ENCODE data around the gene SZT2. TPM values are rescaled to one million over a fixed set of nuclear protein-coding genes. Genes with fewer than 3 reads are reported as not detected.

Gene SZT2
- total RNA-seq, 2 donors from 2014 or later = 25.9 to 61.6 TPM

DNA sequence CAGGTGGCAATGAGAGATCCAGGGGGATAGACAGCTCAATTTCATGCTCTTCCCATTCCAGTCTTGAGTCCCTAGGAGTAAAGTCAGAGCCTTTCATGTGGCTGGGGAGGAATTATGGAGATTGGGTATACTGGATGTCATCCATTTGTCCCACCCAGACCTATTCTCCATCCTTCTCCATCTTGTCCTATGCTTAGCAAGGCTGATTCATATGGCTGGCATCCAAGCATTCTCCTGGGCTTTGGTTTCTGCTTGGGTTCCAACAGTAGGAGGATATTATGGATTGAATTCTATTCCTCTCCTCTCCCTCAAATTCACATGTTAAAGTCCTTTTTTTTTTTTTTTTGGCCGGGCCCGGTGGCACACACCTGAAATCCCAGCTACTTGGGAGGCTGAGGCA, 34.8 kb upstream of the SZT2 start:
- ATAC-seq (no peak), DNase-seq (no peak)
- H3K27ac ChIP-seq = no peak overlapping the region
- H3K27me3 ChIP-seq = no peaks in the 10 kb centered on the region
- no peaks in the 10 kb centered on the region for H3K36me3 ChIP-seq (replicated peaks in 1 of 2; ENCODE audit: insufficient read depth in 1 of 2, low read depth in 2 of 2)
- H3K9me3 ChIP-seq = no peaks in the 10 kb centered on the region
- no peak overlapping the region for H3K4me3 ChIP-seq
- peaks cover 16% of the 10 kb centered on the region for H3K4me1 ChIP-seq
- WGBS, 2 donors = 94% methylated on average over 2 of the region's 2 CpGs
- intact Hi-C loops (cut with DNase I) = loop anchor here (10.0 kb wide), 1 partner anchor 60 kb away; no protein-coding TSS in a partner anchor
- TF ChIP-seq POLR2A (IDR thresholded peaks at IDR 0.05) = no peak
- TF ChIP-seq, protein P1, sequence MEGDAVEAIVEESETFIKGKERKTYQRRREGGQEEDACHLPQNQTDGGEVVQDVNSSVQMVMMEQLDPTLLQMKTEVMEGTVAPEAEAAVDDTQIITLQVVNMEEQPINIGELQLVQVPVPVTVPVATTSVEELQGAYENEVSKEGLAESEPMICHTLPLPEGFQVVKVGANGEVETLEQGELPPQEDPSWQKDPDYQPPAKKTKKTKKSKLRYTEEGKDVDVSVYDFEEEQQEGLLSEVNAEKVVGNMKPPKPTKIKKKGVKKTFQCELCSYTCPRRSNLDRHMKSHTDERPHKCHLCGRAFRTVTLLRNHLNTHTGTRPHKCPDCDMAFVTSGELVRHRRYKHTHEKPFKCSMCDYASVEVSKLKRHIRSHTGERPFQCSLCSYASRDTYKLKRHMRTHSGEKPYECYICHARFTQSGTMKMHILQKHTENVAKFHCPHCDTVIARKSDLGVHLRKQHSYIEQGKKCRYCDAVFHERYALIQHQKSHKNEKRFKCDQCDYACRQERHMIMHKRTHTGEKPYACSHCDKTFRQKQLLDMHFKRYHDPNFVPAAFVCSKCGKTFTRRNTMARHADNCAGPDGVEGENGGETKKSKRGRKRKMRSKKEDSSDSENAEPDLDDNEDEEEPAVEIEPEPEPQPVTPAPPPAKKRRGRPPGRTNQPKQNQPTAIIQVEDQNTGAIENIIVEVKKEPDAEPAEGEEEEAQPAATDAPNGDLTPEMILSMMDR (IDR thresholded peaks at IDR 0.05) = no peak

- intact Hi-C loops (cut with DNase I) = loop anchor here (10.0 kb wide), 1 partner anchor 62 kb away; no protein-coding TSS in a partner anchor
- 81 to 90% methylated on average over 4 of the region's 4 CpGs for WGBS, 2 donors
- peaks cover 13% of the 10 kb centered on the region for H3K4me1 ChIP-seq
- no peak for ATAC-seq
- H3K27ac ChIP-seq = no peak overlapping the region
- H3K9me3 ChIP-seq = no peaks in the 10 kb centered on the region
- H3K36me3 ChIP-seq (replicated peaks in 1 of 2; ENCODE audit: insufficient read depth in 1 of 2, low read depth in 2 of 2) = no peaks in the 10 kb centered on the region
- no peak for DNase-seq
- no peak for TF ChIP-seq POLR2A (IDR thresholded peaks at IDR 0.05)
- TF ChIP-seq, protein P1 (IDR thresholded peaks at IDR 0.05) = no peak
- no peaks in the 10 kb centered on the region for H3K27me3 ChIP-seq
- no peak overlapping the region for H3K4me3 ChIP-seq
These were observed 32.4 kb upstream of the SZT2 start for GRCh38 chr1:43357251-43357650.

- peak; percentile 32 to 55 (median 44) for DNase-seq
- TF ChIP-seq POLR2A (IDR thresholded peaks at IDR 0.05) = peak; percentile 17 to 76 (median 59)
- TF ChIP-seq, protein P1 (IDR thresholded peaks at IDR 0.05) = peak; percentile 3 to 65 (median 49)
- 0 to 1% methylated on average over 18 to 33 of the region's 33 CpGs for WGBS, 2 donors
- Histone ChIP-seq H3K27me3 (no peaks in the 10 kb centered on the region), H3K27ac (peak overlapping the region; percentile 79 to 93 (median 86)), H3K36me3 (replicated peaks in 1 of 2; ENCODE audit: insufficient read depth in 1 of 2, low read depth in 2 of 2) (peaks cover 0 to 3% of the 10 kb centered on the region in 2 donors), H3K4me1 (peaks cover 13% of the 10 kb centered on the region), H3K4me3 (peak overlapping the region; percentile 16 to 20), H3K9me3 (no peaks in the 10 kb centered on the region)
- intact Hi-C loops (cut with DNase I) = loop anchor here (10.0 kb wide), 1 partner anchor 63 kb away; no protein-coding TSS in a partner anchor
- peak; percentile 39 for ATAC-seq
These were observed 31.5 kb upstream of the SZT2 start for GRCh38 chr1:43358121-43358745.

- Histone ChIP-seq H3K9me3 (no peaks in the 10 kb centered on the region), H3K36me3 (replicated peaks in 1 of 2; ENCODE audit: insufficient read depth in 1 of 2, low read depth in 2 of 2) (peaks cover 0 to 10% of the 10 kb centered on the region in 2 donors), H3K4me1 (peaks cover 13% of the 10 kb centered on the region), H3K4me3 (peak within 1 kb of the TSS; percentile 16 to 20), H3K27me3 (no peaks in the 10 kb centered on the region), H3K27ac (peak within 1 kb of the TSS; percentile 79 to 93 (median 86))
- intact Hi-C loops (cut with DNase I) = loop anchor here (10.0 kb wide), 1 partner anchor 64 kb away; no protein-coding TSS in a partner anchor
- WGBS, 2 donors = 3 to 5% methylated on average over 21 to 55 of the region's 59 CpGs
- TF ChIP-seq POLR2A (IDR thresholded peaks at IDR 0.05) = peak in 1 of 3 donors; percentile 3
- TF ChIP-seq, protein P1 (IDR thresholded peaks at IDR 0.05) = no peak
- DNase-seq = peak; percentile 98 to 99 (median 99)
- peak; percentile 99 for ATAC-seq
These were observed 30.7 kb upstream of the SZT2 start, which contains the start of gene CDC20 for GRCh38 chr1:43358746-43359693. Gene CDC20 (plus strand): TSS chr1:43358981. CDS start chr1:43359216, 235 bp downstream.
